GM19193 (cell line): ENCODE data around the gene CDC6.

Experiments
- POLR2A ChIP-seq: IDR thresholded peaks from 4 replicates; pipeline ENCODE4 v1.6.1; 2011; ENCODE audit not compliant: insufficient read depth, insufficient read length; ENCODE audit errors: extremely low read depth

CDC6 gene

DNA sequence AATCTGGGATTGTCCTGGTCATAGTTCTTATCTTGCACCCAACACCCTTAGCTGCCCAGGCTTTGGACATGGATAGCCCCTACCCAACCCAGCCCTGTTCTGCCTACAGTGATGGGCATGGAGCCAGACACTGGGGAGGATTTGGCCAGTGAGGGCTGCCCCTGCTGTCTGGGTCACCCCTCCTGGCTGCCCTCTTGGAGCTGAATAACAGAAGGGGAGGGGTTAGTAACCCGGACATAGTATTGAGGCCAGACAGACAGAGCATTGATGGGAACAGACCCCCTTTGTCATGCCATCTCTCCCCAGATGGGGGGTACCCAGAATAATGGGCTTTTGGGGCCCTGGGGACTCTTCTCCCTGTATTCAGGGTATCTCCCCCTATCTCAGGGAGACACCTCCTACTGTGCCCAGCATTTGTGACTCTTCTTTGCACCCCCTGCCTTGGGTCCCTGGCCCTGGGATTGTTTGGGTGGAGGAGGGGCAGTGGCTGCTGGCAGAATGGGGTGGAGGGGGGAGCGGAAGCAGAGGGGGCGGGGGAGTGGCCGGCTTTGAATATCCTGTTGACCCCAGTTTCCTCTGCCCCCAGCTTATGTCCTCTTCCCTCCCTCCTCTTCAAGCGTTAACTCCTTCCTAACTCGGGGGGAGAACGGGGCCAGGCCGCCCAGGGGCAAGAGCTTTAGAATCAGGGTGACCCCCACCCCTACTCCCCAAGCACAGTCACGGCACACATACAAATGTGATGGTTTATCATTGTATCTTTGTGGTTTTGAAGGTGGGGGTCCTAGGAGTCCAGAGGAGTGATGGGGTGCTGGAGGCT lies 59.8 kb downstream of the CDC6 start:
- TF ChIP-seq POLR2A = no peak

DNA sequence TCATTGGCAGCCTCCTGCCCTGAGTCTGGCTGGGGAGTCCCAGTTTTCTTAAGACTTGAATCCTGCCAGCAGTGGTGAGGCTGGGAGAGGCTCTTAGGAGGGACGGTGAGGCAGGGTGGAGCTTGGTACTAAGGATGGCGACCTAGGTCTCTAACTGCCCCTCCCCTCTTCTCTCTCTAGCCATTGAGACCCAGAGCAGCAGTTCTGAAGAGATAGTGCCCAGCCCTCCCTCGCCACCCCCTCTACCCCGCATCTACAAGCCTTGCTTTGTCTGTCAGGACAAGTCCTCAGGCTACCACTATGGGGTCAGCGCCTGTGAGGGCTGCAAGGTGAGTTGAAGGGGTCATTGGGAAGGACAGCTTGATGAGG lies 60.4 kb downstream of the CDC6 start:
- TF ChIP-seq POLR2A = no peak

DNA sequence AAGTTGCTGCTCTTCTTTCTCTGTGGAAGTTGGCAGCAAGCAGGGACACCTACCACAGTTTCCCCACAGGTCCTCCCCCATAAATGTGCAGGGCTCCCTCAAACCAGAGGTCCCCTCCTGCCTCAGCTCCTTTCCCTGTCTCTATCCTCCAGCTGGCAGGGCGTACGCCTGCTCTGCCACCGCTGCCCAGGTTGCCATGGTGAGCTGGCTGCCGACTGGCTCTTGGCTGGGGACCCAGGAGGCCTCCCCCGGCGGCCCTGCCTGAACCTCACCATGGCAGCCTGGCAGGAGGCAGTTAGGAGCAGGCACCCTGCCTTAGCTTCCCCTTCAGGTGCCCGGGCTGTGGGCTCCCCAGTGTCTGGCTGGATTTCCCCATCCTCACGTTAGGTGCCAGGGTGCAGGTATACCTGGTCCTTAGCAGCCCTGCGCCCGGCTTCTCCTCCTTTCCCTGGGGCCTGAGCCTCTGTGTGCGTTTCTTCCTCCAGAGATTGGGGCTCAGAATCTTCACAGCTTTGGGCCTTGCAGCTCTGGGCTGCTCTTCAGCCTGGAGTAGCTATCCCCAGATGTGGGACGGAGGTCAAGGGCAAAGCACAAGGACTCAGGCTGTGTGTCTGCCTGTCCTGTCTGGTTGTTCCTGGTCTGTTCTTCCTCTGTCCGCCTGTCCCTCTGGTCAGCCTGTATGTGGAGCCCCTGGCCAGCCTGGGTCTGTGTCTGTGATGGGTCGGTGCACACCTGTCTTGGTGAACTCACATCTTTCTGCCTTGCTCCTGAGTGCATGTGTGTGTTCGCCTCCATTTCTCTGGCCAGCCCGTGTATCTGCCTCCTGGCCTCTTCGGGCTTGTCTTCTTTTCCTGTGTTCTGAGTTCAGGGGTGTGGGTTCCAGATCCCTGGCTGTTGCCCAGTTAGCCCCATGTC lies 61.1 kb downstream of the CDC6 start:
- TF ChIP-seq POLR2A = no peak

DNA sequence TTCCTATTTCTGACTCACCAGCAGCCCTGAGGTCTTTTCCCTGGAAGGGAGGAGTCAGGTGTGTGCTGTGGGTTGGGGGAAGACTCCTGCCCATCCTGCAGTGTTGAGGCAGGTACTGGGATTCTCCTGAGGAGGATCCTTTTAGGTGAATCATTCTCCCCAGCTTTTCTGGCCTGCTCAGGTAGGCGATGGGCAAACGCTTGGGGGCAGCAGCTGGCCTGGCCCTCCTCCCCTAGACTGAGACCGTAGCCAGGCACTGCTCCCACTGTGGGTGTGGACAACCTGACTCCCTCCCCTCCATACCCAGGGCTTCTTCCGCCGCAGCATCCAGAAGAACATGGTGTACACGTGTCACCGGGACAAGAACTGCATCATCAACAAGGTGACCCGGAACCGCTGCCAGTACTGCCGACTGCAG lies 61.8 kb downstream of the CDC6 start:
- TF ChIP-seq POLR2A = no peak

DNA sequence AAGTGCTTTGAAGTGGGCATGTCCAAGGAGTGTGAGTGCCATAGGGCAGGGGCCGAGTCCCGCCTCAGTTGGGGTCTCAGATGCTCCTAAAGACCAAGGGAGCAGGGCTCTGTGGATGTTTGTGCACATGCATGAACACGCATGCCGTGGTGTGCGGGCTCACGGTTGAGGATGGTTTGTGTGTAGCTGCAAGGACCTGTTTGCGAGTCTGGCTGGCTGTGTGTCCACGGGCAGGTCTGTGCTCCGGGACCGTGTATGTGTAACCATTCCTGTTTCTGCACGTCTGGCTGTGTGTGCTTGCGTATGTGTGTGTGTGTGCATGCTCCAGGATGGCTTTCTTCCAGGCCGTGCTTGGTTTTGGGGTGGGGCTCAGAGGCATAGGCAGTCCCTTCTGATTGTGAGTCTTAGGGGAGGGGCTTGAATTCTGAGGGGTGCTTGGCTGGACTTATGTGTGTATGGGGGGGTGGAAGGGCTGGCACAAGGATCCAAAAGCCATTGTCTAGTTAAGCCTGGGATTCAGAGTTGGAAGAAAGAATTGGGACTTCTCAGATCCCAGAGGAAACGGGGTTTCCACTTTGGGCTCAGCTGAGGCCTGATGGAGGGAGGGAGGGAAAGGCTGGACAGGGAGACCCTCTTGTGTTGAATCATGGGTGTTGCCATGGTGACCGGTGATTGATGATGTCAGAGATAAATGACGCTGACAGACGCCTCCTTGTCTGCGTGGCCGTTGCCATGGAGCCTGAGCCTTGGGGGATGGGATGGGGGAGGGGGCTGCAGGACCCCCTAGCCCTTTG lies 62.4 kb downstream of the CDC6 start:
- no peak for TF ChIP-seq POLR2A

DNA sequence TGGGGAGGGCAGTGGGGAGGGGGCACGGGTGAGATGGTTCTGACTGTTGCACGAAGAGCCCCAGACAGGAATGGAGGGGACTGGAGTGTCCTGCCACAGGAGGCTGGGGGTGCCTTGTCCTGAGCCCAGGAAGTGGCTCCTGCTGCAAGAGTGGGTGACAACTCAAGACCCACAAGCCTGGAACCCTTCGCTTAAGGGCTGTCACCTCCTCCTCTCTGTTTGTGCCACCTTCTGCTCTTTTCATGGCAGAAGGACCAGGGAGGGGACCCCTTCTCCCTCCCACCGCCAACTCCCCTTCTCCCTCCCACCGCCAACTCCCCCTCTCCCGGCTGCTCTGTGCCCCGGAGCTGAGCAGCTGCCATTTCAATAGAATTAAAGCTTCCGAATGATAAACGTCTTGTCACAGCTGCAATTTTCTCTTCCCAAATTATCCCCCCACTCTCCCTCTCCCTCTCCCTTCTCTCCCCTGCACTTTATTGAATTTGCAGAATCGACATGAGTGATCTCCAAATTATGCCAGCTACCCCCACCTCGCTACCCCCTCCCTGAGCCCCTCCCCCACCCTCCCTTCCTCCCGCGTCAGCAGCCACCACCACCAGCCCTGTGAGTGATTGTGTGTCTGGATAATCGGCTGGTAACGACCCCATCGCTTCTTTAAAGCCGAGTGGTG lies 63.1 kb downstream of the CDC6 start:
- TF ChIP-seq POLR2A = no peak

DNA sequence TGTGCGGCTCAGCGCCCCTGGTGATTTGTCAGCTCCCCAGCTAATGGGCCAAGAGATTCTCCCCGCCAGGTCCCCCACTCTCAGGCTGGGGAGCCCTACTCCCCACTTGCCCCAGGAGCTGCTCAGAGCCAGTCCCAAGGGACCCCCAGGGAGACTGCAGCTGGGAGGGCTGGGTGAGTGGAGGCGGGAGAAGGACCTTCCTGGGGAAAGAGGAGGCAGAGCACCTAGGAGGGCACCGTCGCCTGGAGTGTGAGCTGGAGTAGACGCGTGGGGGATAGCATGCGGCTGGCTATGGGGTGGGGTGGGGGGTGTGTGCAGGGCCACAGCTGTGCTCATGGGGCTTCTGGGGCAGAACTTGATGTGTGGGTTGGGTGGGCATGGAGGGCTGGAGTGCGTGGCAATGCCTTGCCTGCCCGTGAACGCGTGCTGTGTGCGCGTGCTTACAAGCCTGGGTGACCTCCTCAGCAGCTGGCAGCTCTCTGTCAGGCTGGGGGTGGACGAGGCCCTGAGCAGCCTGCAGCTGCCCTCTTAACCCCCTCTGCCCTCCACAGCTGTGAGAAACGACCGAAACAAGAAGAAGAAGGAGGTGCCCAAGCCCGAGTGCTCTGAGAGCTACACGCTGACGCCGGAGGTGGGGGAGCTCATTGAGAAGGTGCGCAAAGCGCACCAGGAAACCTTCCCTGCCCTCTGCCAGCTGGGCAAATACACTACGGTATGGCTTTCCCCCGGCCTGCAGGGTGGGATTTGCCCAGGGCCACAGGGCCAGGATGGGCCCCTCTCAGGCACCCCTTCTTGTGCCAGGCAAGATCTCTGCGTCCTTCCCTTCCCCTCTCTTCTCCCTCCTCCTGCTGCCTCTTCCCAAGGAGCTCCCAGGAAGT lies 63.9 kb downstream of the CDC6 start:
- TF ChIP-seq POLR2A = no peak

DNA sequence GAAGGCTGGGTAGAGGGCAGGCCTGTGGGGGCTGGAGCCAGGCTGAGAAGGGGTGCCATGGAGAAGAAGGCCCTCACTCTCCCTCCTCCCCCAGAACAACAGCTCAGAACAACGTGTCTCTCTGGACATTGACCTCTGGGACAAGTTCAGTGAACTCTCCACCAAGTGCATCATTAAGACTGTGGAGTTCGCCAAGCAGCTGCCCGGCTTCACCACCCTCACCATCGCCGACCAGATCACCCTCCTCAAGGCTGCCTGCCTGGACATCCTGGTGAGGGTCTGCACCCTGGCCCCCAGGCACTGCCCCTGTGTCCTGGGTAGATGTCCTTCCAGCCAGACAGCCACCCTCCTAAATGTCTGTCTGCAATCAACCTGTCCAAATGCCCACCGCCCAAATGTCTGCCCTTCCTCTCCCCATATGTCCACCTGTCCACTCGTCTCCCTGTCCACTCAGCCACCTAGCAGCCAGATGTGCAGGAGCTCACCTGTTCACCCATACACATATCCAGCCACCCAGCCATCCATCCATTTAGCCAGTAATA lies 64.6 kb downstream of the CDC6 start:
- no peak for TF ChIP-seq POLR2A

DNA sequence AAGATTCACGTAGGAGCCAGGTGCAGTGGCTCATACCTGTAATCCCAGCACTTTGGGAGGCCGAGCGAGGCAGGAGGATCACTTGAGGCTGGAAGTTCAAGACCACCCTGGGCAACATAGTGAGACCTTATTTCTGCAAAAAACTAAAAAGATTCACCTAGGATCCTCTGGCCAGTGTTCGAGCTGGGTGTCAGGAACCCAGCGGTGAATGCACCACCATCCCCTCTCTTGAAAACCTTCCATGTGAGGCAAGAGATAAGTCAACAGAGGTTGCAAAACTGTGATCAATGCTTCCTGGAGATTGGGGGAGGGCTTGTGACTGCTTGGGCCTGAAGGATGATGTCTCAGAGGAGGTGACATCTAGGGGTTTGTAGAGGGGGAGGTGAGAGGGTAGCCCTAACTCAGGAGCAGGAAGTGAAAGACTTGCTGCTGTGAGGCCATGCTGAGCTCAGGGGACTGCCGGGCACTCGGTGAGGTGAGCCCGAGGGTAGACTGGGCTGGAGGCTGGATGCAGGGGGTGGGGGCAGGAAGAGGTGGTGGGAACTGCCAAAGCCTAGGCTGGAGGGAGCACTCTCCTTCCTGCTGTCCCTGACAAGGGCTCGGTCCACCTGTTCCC lies 65.2 kb downstream of the CDC6 start:
- no peak for TF ChIP-seq POLR2A
